ENCODE measurements around the gene CPEB1.

Gene CPEB1

DNA sequence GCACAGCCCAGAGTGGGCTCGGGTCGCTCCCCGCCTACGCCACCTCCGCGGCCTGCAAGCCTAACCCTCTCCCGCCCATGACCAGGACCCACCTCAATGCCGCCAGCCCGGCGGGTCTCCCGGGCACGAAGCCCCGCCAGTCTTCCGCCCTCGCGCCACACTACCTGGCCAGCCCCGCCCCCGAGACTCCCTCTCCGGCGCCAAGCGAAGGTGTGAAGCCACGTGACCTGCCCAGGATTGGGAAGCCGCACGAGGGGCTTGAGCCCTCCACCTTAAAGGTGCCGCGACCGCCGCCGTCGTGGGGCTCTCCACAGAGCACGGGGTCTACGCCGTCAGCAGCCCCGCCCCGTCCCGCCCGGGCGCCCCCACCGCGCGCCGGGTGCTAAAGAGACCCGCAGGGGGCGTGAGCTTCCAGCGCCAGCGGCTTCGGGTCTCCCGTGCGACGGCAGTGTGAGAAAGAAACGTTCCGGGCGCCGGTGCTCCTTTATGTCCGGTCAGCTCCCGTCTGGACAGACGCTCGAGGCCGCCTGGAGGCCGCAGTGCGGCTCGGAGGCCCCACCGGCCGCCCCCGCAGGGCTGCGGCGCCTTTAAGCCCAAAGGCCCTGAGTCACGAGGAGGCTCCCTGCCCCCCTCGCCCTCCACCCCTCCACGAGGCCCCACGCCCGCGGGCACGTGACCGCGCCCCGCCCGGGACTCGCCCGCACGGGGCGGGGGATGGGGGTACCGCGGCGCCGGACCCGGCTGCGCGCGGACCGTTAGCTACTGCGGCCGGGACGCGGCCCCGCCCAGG lies at the start of gene CPEB1:
TSS of gene CPEB1 (minus strand) at position 319 of the 790 bp plus-strand sequence. CDS start 18,904 bp downstream, outside the sequence.
- no peak for DNase-seq (ENCODE audit: low spot score)

DNA sequence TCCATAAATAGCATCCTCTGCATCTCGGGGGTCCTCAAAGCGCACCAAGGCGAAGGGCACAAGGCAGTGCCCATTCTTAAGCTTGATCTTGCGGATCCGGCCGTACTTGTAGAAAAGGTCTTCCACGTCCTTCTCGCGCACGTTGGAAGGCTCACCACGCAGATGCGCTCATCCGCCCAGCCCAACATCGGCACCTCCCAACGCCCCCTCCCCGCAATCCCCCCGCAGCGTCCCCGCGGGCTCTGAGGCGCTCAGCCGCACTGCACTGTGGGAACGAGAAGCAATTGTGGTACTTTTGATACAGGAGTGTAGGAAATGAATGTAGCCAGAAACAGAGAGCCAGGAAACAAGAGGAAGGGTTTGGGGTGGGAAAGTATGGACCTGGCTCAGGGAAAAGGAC lies 45.0 kb upstream of the CPEB1 start:
- no peak for DNase-seq (ENCODE audit: low spot score)

DNA sequence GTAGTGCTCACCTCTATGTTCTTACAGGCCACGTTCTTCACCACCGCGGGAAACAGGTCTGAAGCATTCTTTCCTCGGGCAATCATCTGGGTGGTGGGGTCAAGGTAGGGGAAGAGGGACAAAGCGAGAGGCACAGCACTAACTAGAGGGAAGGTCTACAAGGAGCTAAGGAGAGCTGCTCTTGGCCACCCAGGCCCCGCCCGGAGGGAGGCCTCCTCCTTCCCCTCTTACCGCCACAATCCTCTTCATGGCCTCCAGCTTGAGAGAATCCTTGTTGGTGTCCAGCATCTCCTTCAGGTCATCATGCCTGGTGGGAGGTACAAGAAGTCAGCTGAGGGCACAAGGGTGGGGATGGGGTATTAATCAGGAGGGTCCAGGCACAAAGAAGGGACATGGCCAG lies 42.0 kb upstream of the CPEB1 start:
- no peak for DNase-seq (ENCODE audit: low spot score)

DNA sequence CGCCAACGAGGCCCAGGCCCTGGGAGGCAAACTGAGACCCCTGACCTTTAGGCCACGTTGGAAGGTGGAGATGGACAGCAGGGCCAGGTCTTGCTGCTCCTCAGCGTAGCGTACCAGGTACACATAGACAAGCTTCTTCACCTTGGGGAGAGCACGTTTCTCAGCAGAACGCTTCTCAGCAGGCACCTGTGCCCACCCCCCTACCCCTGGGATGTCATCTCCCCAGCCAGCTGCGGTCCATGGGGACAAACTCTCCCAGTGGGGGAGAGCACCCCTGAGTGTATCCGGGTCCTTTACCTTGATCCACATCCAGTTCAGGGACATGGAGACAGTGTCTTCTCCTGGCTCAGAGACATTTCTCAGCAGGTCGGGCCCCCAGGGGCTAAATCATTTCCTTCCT lies 41.5 kb upstream of the CPEB1 start:
- no peak for DNase-seq (ENCODE audit: low spot score)

DNA sequence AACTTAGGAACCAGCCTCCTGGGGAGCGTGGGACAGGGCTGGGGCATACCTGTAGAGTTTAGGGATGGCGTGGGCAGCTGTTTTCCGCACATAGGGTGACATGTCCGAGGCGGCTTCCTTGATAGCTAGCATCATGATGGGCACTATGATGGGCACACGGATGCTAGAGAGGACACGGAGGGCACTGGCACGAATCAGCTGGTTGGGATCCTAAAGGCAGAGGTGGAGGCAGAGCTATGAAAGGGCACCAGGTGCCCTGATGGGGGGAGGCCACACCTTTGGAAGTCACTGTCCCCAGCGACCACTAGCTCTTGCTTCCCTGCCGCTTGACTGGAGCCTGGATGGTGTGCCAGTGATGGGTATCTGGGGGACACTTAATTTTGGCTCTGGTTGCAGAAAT lies 34.2 kb upstream of the CPEB1 start:
- no peak for DNase-seq (ENCODE audit: low spot score)

DNA sequence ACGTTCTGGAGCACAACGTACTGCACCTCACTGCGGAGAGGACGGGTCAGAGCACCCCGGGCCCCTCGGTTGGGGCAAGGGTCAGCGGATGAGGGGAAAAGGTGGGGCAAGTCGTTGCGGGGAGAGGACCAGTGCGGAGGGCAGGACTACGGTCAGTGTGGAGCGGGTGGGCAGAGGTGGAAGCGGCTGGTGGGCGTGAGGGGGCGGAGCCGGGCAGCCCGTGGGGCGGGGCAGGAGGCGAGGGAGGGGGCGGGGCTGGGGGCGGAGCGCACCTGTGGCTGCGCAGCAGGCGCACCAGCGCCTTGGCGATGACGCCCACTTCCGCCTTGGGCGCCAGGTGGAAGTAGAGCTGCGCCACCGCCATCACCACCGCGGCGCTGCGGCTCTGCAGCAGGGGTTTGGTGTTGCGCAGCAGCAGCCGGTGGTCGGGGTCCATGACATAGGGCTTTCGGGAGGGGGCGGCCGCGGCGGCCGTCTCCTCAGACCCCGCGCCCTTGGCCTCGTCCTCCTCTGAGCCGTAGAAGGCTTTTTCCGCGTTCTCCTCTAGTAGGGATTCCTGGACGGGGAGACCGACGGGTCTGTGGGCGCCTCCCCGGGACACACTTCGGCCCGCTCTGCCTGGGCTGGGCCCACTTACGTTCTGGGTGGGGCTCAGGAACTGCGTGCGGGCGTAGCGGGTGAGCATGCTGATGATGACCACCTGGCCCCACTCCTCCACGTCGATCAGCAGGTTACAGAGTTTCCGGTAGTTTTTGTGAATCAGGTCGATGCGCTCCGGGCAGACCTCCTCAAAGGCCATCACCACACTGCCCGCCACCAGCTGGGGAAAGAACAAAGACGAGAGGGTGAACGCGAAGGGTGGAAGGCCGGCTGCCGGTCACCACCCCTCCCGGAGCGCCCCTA lies 33.3 kb upstream of the CPEB1 start:
- DNase-seq (ENCODE audit: low spot score): peak; percentile 86

DNA sequence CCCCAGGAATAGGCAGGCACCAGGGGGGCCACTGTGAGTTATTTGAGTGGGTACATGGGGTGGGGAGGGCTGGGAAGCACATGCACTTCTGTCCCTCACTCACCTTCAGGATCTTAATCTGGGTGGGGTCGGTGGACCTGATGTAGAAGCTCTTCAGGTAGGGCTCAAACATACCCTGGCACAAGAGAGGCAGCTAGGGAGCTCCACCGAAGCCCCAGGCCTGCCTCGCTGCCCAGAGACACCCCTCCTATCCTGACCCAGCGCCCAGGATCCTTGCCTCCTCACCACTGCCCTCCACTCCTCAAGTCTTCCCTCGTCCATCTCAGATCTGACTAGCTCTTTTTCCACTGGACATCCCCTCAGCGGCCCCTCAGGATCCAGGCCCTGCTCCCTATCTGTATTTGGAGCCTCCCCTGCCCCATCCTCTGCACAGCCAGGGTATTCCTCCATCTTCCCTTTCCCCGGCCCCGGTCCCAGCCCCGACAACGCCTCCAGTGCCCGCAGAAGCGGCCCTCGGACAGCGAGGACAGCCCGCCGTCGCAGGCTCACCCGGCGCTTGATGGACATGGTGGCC lies 32.5 kb upstream of the CPEB1 start:
- DNase-seq (ENCODE audit: low spot score): no peak

DNA sequence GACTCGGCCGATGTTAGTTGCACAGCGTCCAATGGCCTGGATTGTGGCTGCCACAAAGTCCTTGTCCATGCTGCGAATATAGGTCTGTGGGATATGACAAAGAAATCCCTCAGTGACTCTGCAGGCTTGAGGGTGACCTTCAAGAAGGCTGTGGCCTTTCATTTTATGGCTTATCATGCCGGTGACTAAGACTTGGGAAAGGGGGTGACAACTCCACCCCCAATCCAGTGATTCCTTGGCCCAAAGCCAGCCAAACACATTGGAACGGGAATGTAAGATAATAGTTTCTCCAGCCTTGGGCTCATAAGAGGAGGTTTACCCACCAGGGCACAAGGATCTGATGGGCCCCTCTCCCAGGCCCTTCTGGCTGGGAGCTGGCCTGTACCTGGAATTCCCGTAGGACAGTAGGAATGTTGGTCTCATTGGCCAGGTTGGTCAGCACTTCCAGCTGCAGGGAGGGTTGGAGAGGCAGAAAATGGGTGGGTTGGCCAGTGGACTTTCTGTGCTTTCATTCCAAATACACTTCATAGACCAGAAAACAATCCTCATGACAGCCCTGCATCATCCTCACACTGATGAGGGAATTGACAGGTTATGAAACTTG lies 30.7 kb upstream of the CPEB1 start:
- no peak for DNase-seq (ENCODE audit: low spot score)

DNA sequence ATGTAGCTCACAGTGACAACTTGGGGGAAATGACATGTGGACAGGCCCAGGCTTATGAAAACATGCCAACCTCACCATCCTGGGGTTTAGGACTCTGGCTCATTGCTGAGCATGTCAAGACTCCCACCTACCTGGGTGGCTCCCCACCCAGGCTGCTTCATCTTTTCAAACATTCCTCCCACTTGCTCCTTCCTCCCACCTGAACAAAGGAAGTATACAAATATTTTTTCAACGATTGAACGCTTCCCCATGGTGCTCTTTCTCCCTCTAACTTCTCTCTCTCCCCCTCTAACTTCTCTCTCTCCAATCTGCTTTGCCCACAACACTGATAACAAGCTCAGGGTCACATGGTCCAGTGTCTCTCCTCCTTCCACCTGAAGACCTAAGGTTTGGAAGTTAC lies 27.7 kb upstream of the CPEB1 start:
- no peak for DNase-seq (ENCODE audit: low spot score)

DNA sequence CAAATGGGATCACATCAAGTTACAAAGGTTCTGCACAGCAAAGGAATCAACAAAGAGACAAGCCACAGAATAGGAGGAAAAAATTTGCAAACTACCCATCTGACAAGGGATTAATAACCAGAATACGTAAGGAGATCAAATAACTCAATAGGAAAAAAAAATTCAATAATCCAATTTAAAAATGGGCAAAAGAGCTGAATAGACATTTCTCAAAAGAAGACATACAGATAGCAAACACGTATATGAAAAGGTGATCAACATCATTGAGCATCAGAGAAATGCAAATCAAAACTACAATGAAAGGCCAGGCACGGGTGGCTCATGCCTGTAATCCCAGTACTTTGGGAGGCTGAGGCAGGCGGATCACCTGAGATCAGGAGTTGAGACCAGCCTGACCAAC lies 23.5 kb upstream of the CPEB1 start:
- no peak for DNase-seq (ENCODE audit: low spot score)

DNA sequence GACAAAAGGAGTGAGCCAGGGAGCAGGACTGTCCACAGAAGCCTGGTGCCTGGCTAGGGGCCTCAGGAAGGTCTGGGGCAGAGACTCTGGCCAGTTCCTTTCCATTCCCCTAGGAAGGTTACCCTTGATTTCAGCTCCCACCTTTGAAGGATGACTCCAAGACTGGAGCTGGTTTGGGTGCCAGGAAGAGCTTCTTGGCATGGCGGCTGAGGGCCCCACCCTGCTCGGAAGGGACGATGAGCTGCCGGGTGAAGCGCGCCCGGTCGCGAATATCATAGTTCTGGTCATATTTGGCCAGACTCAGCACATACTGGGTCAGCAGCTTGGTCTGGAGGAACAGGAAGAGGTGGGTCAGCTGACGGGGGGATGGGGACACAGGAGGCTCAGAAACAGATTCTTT lies 19.4 kb upstream of the CPEB1 start:
- DNase-seq (ENCODE audit: low spot score): no peak

DNA sequence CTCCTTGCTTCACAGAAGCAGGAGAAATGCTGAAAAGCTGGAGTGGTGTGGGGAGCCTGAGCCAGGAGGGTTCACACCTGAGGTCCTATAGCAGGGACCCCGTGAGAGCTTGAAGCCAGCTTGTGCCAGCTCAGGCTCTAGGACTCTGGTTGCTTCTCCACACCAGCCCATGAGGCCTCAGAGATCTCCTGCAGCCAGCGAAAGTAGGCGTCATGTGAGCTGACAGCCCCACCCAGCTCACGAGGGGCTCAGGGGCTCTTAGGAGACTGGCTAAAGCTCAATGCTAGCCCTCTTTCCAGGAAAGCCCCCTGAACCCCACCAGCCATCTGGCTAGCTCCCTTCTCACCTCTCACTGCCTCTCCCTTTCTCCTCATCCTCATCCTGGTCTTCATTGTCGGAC lies 16.9 kb upstream of the CPEB1 start:
- no peak for DNase-seq (ENCODE audit: low spot score)

DNA sequence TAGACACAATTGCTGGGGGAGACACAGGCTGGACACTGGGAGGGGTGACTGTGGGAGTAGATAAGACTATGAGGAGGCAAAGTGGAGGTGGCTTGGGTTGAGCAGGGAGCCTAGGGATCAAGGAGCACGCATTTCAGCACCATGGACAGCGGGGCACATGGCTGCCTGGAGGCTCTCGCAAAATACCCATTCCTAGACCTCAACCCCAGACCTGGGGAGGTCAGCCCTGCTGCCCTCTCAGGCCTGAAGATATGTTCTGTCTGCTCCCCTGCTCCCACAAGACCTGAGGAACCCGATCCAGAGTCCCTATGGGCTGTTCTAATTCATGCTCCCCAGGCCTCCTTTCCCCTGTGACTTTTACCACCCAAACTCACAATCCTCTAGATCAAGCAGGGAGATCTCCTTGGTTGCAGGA lies 16.0 kb upstream of the CPEB1 start:
- no peak for DNase-seq (ENCODE audit: low spot score)

DNA sequence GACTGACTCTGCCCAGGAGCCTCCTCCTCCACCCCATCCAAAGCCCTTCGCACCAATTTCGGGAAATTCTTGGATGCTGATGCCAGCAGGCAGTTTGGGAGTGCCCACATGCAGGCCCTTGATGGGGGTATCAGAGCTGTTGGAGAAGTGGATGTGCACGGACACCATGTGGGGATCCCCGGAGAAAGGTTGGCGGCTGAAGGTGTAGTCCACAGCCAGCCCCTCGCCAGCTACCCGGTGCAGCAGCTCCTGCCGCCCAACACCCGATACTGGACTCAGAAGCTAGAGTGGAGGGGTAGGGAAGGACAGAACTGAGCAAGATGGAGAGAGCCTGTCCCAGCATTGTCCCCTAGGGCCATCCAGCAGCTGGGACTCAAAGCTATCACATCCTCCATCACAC lies 15.5 kb upstream of the CPEB1 start:
- no peak for DNase-seq (ENCODE audit: low spot score)

DNA sequence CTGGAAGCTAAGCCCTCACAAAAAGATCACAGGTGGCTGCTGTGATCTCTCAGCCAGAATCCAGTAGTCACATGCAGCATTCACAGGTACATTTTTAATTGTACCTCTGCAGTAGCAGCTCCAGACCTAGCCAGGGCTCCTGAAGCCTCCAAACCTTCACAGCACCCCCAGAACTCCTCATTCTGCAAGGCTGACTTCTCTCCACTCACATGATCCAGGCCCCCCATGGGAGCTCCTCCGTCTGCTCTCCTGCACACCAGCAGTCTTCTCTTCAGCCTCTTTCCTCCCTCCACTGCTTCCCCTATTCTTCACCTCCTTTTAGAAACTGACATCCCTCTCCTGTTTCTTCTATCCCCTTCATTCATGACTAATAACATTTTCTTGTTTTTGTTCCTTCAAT lies 13.2 kb upstream of the CPEB1 start:
- DNase-seq (ENCODE audit: low spot score): no peak

DNA sequence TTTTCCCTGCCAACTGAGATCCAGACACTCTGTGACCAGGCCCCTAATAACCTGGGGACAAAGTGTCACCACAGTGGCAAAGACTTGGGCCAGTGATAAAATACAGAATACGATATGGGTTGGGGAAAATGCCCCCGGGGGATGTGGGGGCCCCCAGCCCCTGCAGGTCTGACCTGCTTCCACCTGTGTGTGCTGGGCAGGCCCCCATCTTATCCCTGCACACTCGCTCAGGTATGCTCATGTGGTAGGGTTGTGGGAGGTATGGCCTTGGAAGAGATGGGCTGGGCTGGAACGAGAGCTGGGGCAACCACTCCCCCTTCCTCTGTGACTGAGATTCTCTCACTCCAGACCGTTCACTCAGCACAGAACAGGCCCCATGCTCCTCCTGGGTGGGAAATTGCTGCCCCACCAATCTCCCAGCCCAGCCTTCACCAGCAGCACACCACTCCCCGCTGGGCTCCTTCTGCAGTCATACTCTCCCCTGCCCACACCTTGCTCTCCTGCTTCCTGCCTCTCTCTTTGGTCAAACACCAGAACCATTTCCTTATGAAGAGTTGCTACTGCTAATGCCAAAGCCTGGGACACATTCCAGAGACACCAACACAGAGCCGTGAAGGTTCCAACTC lies 9.6 kb upstream of the CPEB1 start:
- DNase-seq (ENCODE audit: low spot score): no peak

DNA sequence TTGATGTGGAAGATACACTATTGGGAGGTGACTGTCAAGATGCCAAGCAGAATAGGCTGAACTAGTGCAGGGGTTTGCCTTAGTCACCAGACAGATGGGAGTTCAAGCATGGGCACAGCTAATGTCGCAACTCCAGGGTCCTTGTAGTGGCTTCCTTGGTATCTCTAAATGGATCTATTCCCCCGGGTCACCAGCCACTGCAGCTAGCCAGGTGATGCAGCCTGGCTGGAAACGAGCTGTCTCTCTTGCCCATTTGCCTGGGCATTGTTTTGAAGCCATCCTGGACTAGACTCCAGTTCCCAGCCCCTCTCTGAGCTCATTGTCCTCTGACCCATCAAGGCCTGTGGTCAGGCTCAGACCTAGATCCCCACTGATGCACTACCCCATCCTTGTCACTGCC lies 8.4 kb upstream of the CPEB1 start:
- DNase-seq (ENCODE audit: low spot score): no peak

DNA sequence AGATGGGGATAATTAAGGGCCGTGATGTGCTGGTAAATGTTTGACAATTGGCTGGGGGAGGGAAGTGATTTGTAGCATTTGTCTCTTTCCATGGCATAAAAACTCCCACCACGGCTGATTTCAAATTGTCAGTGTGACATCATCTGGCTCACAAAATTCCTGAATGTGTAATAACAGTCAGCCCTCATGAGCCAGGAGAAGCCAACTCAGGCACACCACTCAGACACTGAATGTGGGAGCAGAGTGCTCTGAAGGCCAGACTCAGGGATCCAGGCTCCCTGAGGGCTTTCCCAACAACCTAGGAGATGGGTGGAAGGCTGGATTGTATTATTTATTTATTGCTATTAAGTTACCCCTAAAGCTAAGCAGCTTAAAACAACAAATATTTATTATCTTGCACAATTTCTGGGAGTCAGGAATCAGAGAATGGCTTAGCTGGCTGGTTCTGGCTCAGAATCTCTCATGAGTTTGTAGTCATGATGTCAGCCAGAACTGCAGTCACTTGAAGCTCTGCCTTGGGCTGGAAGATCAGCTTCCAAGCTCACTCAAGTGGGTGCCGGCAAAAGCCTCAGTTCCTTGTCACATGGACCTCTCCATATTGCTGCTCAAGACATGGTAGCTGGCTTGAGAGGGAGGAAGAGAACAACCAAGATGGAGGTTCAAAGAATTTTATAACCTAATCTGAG lies 6.5 kb upstream of the CPEB1 start:
- DNase-seq (ENCODE audit: low spot score): no peak

DNA sequence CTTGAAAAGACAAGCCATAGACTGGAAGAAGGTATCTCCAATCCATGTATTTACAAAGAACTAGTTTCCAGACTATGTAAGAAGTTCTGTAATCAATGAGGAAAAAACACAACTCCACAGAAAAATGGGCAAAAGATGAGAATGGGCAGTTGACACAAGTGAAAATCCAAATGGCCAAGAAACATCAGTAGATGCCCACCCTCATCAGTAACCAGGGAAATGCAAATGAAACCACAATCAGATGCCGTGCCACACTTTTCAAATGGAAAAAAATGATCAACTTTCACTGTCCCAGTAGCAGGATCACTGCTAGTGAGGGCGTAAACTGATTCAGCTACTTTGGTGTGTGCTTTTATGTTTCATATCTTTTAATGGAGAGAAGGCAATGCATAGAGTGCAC lies 4.5 kb upstream of the CPEB1 start:
- no peak for DNase-seq (ENCODE audit: low spot score)

DNA sequence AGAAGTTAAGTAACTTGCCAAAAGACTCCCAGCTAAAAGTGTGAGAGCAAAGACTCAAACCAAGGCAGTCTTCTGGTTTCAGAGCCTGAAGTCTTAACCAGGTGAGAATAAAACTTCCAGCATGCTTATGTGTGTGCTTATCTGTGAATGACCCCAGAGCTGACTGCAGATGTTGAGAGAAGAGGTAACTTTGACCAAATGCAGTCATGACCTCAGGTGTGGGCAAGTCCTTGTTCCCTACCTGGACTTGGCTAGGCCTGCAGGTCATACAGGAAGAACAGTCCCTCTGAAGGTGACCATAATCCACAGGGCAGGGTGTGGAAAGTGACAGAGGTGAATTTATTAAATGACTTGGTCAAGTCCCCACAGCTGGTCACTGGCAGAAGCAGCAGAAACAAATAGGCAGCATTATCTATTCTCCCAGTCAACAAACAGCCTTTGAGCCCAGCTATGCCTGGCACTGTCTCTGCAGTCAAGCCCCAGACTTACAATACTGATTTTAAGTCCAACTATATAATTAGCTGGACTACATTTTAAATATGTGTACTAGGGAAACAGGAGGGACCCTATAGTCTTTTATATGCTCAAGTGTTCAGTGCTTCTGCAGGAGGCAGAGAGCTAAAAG lies 3.0 kb upstream of the CPEB1 start:
- no peak for DNase-seq (ENCODE audit: low spot score)
